H1 (cell line): ENCODE measurements around the gene OPHN1. TPM values are rescaled to one million over a fixed set of nuclear protein-coding genes. Genes with fewer than 3 reads are reported as not detected.

ENCODE experiments used
- CTCF ChIA-PET: fragments of 300-600 bp; sonication (Branson Sonifier 250); formaldehyde crosslinking; loops from one replicate; lab custom pipeline; 2021; ENCODE audit not compliant: partially characterized antibody; lab: Charles Lee
- POLR2A ChIA-PET: fragments of 300-600 bp; sonication (Branson Sonifier 250); formaldehyde crosslinking; loops from one replicate; lab custom pipeline; 2021; ENCODE audit warnings: inconsistent platforms; ENCODE audit not compliant: partially characterized antibody; lab: Charles Lee
- DNase-seq, 2 experiments: peaks; one replicate each; pipeline versions ENCODE4 v3.0.0 to v3.0.0-alpha.2; 2010 to 2022; ENCODE audit warnings: low spot score in 2 of 2, low read depth in 1 of 2, mixed read lengths in 1 of 2
- FAIRE-seq: peaks from 2 replicates; lab custom pipeline; 2011; peaks lifted over from hg19 to GRCh38; lab: Jason Lieb, UNC
- H2AFZ ChIP-seq: 2 replicates; pipeline ENCODE4 v1.8.1; 2012; ENCODE audit warnings: low read length, inconsistent platforms
- H2AK5ac ChIP-seq: 2 replicates; pipeline ENCODE4 v1.6.1; 2013; ENCODE audit warnings: low read depth, low read length
- H2BK120ac ChIP-seq: replicated peaks from 2 replicates; pipeline ENCODE3; 2013; ENCODE audit warnings: low read depth, low read length, inconsistent platforms
- H2BK12ac ChIP-seq: 2 replicates; pipeline ENCODE4 v1.6.1; 2013; ENCODE audit warnings: low read depth, low read length
- H2BK15ac ChIP-seq: 2 replicates; pipeline ENCODE4 v1.6.1; 2013; ENCODE audit warnings: low read length
- H2BK20ac ChIP-seq: 2 replicates; pipeline ENCODE4 v1.6.1; 2013; ENCODE audit warnings: low read length
- H2BK5ac ChIP-seq: 2 replicates; pipeline ENCODE4 v1.6.1; 2013; ENCODE audit warnings: low read depth, low read length
- H3K14ac ChIP-seq: 2 replicates; pipeline ENCODE4 v1.6.1; 2013; ENCODE audit warnings: inconsistent platforms; ENCODE audit not compliant: insufficient read length
- H3K18ac ChIP-seq: 2 replicates; pipeline ENCODE4 v1.6.1; 2013; ENCODE audit warnings: low read length; ENCODE audit errors: extremely low read depth
- H3K23ac ChIP-seq: 2 replicates; pipeline ENCODE4 v1.6.1; 2013; ENCODE audit warnings: inconsistent platforms; ENCODE audit not compliant: insufficient read length
- H3K23me2 ChIP-seq: 2 replicates; pipeline ENCODE4 v1.6.1; 2013; ENCODE audit warnings: low read depth, low read length
- H3K27ac ChIP-seq: 2 replicates; pipeline ENCODE4 v1.6.1; 2011; ENCODE audit warnings: low read depth, low read length, inconsistent platforms
- H3K27me3 ChIP-seq, 4 experiments: replicated peaks in 1 of 4; 1 replicate in 1 of 4; 2 replicates in 3 of 4; pipeline versions ENCODE4 v1.6.1 to v1.8.1; 2011 to 2013; ENCODE audit warnings: low read length in 3 of 4, mild to moderate bottlenecking in 3 of 4, inconsistent platforms in 2 of 4, mixed read lengths in 2 of 4, moderate library complexity in 1 of 4; ENCODE audit not compliant: control insufficient read depth in 3 of 4, insufficient read depth in 3 of 4; ENCODE audit errors: extremely low read depth in 1 of 4
- H3K36me3 ChIP-seq, 4 experiments: 2 replicates each; pipeline versions ENCODE4 v1.6.1 to v1.8.1; 2011 to 2013; ENCODE audit warnings: mild to moderate bottlenecking in 4 of 4, low read length in 3 of 4, moderate library complexity in 2 of 4, control low read depth in 1 of 4, inconsistent platforms in 1 of 4; ENCODE audit not compliant: insufficient read depth in 4 of 4, control insufficient read depth in 2 of 4
- H3K4ac ChIP-seq: replicated peaks from 2 replicates; pipeline ENCODE3; 2013; ENCODE audit warnings: low read length, low read depth, mixed read lengths, inconsistent platforms; ENCODE audit not compliant: insufficient read length
- H3K4me1 ChIP-seq, 4 experiments: replicated peaks in 1 of 4; 1 replicate in 1 of 4; 2 replicates in 3 of 4; pipeline versions ENCODE4 v1.6.1 to v1.8.1; 2011 to 2013; ENCODE audit warnings: low read length in 3 of 4, inconsistent platforms in 2 of 4, mixed read lengths in 1 of 4; ENCODE audit not compliant: insufficient read depth in 4 of 4, control insufficient read depth in 3 of 4
- H3K4me2 ChIP-seq, 2 experiments: 2 replicates each; pipeline versions ENCODE4 v1.6.1 to v1.8.1; 2011 to 2013; ENCODE audit warnings: low read depth in 2 of 2, low read length in 2 of 2, control low read depth in 1 of 2, inconsistent platforms in 1 of 2, mild to moderate bottlenecking in 1 of 2; ENCODE audit not compliant: insufficient read depth in 1 of 2
- H3K4me3 ChIP-seq, 4 experiments: fragments of 200-600, 300-600 bp in 1 of 4; sonication (generic), shearing (Covaris generic), sonication (Bioruptor Twin) in 1 of 4; 2 replicates each; pipeline versions ENCODE4 v1.5.1 to v1.8.1; 2011 to 2016; ENCODE audit warnings: low read length in 4 of 4, low read depth in 3 of 4, control low read depth in 2 of 4, inconsistent platforms in 2 of 4, mild to moderate bottlenecking in 2 of 4, mixed read lengths in 1 of 4, moderate library complexity in 1 of 4; ENCODE audit not compliant: insufficient read depth in 2 of 4; ENCODE audit errors: extremely low read depth in 1 of 4
- H3K56ac ChIP-seq: replicated peaks from 2 replicates; pipeline ENCODE3; 2013; ENCODE audit warnings: low read depth, mild to moderate bottlenecking, mixed read lengths, low read length, inconsistent platforms; ENCODE audit not compliant: insufficient read length
- H3K79me1 ChIP-seq: 2 replicates; pipeline ENCODE4 v1.6.1; 2013; ENCODE audit warnings: low read depth, low read length, control low read depth
- H3K79me2 ChIP-seq, 2 experiments: 2 replicates each; pipeline versions ENCODE4 v1.6.1 to v1.8.1; 2012 to 2013; ENCODE audit warnings: low read length in 2 of 2, mild to moderate bottlenecking in 2 of 2, inconsistent platforms in 1 of 2; ENCODE audit not compliant: insufficient read depth in 2 of 2, control insufficient read depth in 1 of 2
- H3K9ac ChIP-seq, 4 experiments: replicated peaks in 1 of 4; 1 replicate in 1 of 4; 2 replicates in 3 of 4; pipeline versions ENCODE4 v1.6.1 to v1.8.1; 2011 to 2013; ENCODE audit warnings: low read depth in 3 of 4, low read length in 3 of 4, control low read depth in 2 of 4, mild to moderate bottlenecking in 2 of 4, moderate library complexity in 2 of 4, inconsistent platforms in 1 of 4; ENCODE audit errors: extremely low read depth in 1 of 4
- H3K9me3 ChIP-seq, 2 experiments: 2 replicates each; pipeline versions ENCODE4 v1.6.1 to v1.8.1; 2012 to 2013; ENCODE audit warnings: mild to moderate bottlenecking in 2 of 2, moderate library complexity in 2 of 2, control low read depth in 1 of 2, inconsistent platforms in 1 of 2, low read depth in 1 of 2, low read length in 1 of 2, mixed read lengths in 1 of 2; ENCODE audit not compliant: insufficient read depth in 2 of 2
- H4K20me1 ChIP-seq, 2 experiments: replicated peaks in 1 of 2; 2 replicates each; pipeline versions ENCODE3 to v1.8.1; 2011 to 2013; ENCODE audit warnings: inconsistent platforms in 2 of 2, low read length in 2 of 2, mild to moderate bottlenecking in 1 of 2; ENCODE audit not compliant: insufficient read depth in 2 of 2, control insufficient read depth in 1 of 2
- H4K5ac ChIP-seq: 2 replicates; pipeline ENCODE4 v1.6.1; 2013; ENCODE audit warnings: low read length, low read depth, mixed read lengths, inconsistent platforms; ENCODE audit not compliant: insufficient read length
- H4K8ac ChIP-seq: 2 replicates; pipeline ENCODE4 v1.8.0; 2013; ENCODE audit warnings: mild to moderate bottlenecking, moderate library complexity, low read length, inconsistent platforms; ENCODE audit not compliant: insufficient read depth; ENCODE audit errors: extremely low read depth
- H4K91ac ChIP-seq: replicated peaks from 2 replicates; pipeline ENCODE3; 2013; ENCODE audit warnings: low read length, mixed read lengths, inconsistent platforms; ENCODE audit not compliant: insufficient read length
- GABPA ChIP-seq: IDR thresholded peaks from 2 replicates; pipeline ENCODE4 v1.6.1; 2011; ENCODE audit warnings: mild to moderate bottlenecking, low read length, moderate library complexity, borderline replicate concordance; ENCODE audit not compliant: insufficient read depth
- KDM5A ChIP-seq: fragments of 200-600 bp; IDR thresholded peaks from 2 replicates; pipeline ENCODE4 v1.7.1; 2012; ENCODE audit warnings: mild to moderate bottlenecking, low read length, inconsistent platforms, mixed read lengths
- RAD21 ChIP-seq, 2 experiments: IDR thresholded peaks in 1 of 2; conservative IDR thresholded peaks in 1 of 2; 2 replicates each; pipeline ENCODE4 v1.6.1; 2011; ENCODE audit warnings: low read depth in 2 of 2, low read length in 2 of 2, improper control_type of control experiment in 1 of 2, inconsistent platforms in 1 of 2, mild to moderate bottlenecking in 1 of 2, moderate library complexity in 1 of 2
- SIRT6 ChIP-seq: IDR thresholded peaks from one replicate; pipeline ENCODE4 v1.7.1; 2012; ENCODE audit warnings: low read length, inconsistent platforms
- SIX5 ChIP-seq: IDR thresholded peaks from 2 replicates; pipeline ENCODE4 v1.6.1; 2011; ENCODE audit warnings: mild to moderate bottlenecking, low read depth, low read length
- SP1 ChIP-seq: IDR thresholded peaks from 2 replicates; pipeline ENCODE4 v1.6.1; 2011; ENCODE audit warnings: low read depth, low read length
- WGBS, 2 experiments: shearing (Covaris generic) in 1 of 2; methylation state at CpG; one replicate each; pipeline versions ENCODE4 v1.1.6 to v1.1.7; 2013 to 2015; ENCODE audit warnings: low lambda C conversion rate in 2 of 2, mixed read lengths in 2 of 2, inconsistent platforms in 1 of 2, low coverage in 1 of 2, missing lambda C conversion rate in 1 of 2; ENCODE audit not compliant: insufficient replicate concordance in 2 of 2, insufficient coverage in 1 of 2, insufficient read length in 1 of 2; ENCODE audit errors: extremely low coverage in 1 of 2, missing lambda C conversion rate in 1 of 2; 5-methylcytosine and 5-hydroxymethylcytosine counted together
- polyA plus RNA-seq, 7 experiments: library from polyadenylated mRNA; depleted of rRNA in 3 of 7; stranded (reverse) in 5 of 7; unstranded in 2 of 7; fragments of >200 nt in 5 of 7; fragments of 200-250 nt in 2 of 7; gene quantifications; 1 replicate in 5 of 7; 2 replicates in 1 of 7; 4 replicates in 1 of 7; pipeline versions ENCODE4 v1.2.1 to v1.2.3, GENCODE V29; 2011 to 2013; ENCODE audit warnings: missing spikeins in 2 of 7, mixed read lengths in 2 of 7
- total RNA-seq: library from RNA; stranded (reverse); fragmentation: NEBNext Ultra II Directional; extraction: Animal tissue kit (Norgen Biotek cat#: 25700); gene quantifications from 2 replicates; pipeline ENCODE4 v1.2.1, GENCODE V29; 2021

Gene OPHN1
- total and polyA plus RNA-seq, 2 of the 8 experiments (the other 6 are each of a cell fraction or from before 2014, with no cell fraction given), result 1.2 to 3.5 TPM

- POLR2A ChIA-PET, result no interaction called here
- TF ChIP-seq KDM5A (no peak), SIRT6 (no peak), RAD21 (IDR thresholded peaks at IDR 0.05 in 1 of 2, conservative IDR thresholded peaks at IDR 0.05 in 1 of 2; ENCODE audit: low read depth in 2 of 2, low read length in 2 of 2) (no peak), SP1 (no peak), SIX5 (no peak), GABPA (no peak)
Observed at GRCh38 chrX:68059469-68059868, 373.8 kb downstream of the OPHN1 start.

More at GRCh38 chrX:68059469-68059868, 373.8 kb downstream of the OPHN1 start:
- H3K36me3 ChIP-seq, result no peaks in the 10 kb centered on the region
- no peaks in the 10 kb centered on the region for H4K20me1 ChIP-seq
- H3K27ac ChIP-seq, result no peak overlapping the region
- 100% methylated on average over 1 of the region's 1 CpG; no CpG with 5 or more reads in 1 of the 2 experiments for WGBS, 2 experiments
- no peak for FAIRE-seq
- no peak overlapping the region for H3K4me2 ChIP-seq
- H3K9ac ChIP-seq, result no peak overlapping the region
- no peak overlapping the region for H4K91ac ChIP-seq
- no peaks in the 10 kb centered on the region for H3K79me2 ChIP-seq
- H4K8ac ChIP-seq, result no peak overlapping the region
- H3K18ac ChIP-seq, result no peak overlapping the region
- H2BK20ac ChIP-seq, result no peak overlapping the region
- no peaks in the 10 kb centered on the region for H3K79me1 ChIP-seq
- no peak overlapping the region for H3K56ac ChIP-seq
- H3K14ac ChIP-seq, result no peak overlapping the region
- H3K4me3 ChIP-seq, result no peak overlapping the region
- H3K4me1 ChIP-seq, result peaks cover 0 to 8% (median 2%) of the 10 kb centered on the region in 4 experiments; a peak in 2 of 7 replicates
- no peak overlapping the region for H4K5ac ChIP-seq
- H2AK5ac ChIP-seq, result no peak overlapping the region
- no peak overlapping the region for H3K4ac ChIP-seq
- H2BK5ac ChIP-seq, result no peak overlapping the region
- no peaks in the 10 kb centered on the region for H3K23me2 ChIP-seq
- no peak overlapping the region for H2BK12ac ChIP-seq
- no peaks in the 10 kb centered on the region for H3K9me3 ChIP-seq
- H2BK120ac ChIP-seq, result no peak overlapping the region
- no peak for DNase-seq
- CTCF ChIA-PET, result interaction anchor here (0.6 kb wide), 1 partner anchor 385 kb away, joined by 3 read pairs; no protein-coding TSS in a partner anchor
- H2BK15ac ChIP-seq, result no peak overlapping the region
- H2AFZ ChIP-seq, result no peak overlapping the region
- no peak overlapping the region for H3K23ac ChIP-seq
- H3K27me3 ChIP-seq, result no peaks in the 10 kb centered on the region
